ENCODE data around the gene ATAD2B.
"Not testable (repeated sequence)": the region's sequence is repeated elsewhere in the genome, so short reads cannot be mapped to it uniquely, and the experiment has no call there.

The ATAD2B gene

GRCh38 chr2:23926750-23927571 lies at the start of gene ATAD2B:
TSS of gene ATAD2B (minus strand) at chr2:23927123. CDS start at chr2:23926770, 353 bp downstream.
- peak; percentile 94 for DNase-seq

GRCh38 chr2:23967846-23968245 lies 40.9 kb upstream of the ATAD2B start:
- DNase-seq, result no peak

- no peak for DNase-seq
These were observed 27.5 kb upstream of the ATAD2B start for GRCh38 chr2:23954325-23955014.

GRCh38 chr2:23953625-23954024 lies 26.7 kb upstream of the ATAD2B start:
- DNase-seq, result no peak

- not testable (repeated sequence) for DNase-seq
These were observed 25.6 kb upstream of the ATAD2B start for GRCh38 chr2:23952558-23952957.

- DNase-seq, result no peak
These were observed 20.4 kb upstream of the ATAD2B start for GRCh38 chr2:23947350-23947749.

- no peak for DNase-seq
These were observed 18.1 kb upstream of the ATAD2B start for GRCh38 chr2:23944976-23945375.

GRCh38 chr2:23944527-23944926 lies 17.6 kb upstream of the ATAD2B start:
- DNase-seq, result no peak

GRCh38 chr2:23943666-23944065 lies 16.7 kb upstream of the ATAD2B start:
- no peak for DNase-seq

DNA sequence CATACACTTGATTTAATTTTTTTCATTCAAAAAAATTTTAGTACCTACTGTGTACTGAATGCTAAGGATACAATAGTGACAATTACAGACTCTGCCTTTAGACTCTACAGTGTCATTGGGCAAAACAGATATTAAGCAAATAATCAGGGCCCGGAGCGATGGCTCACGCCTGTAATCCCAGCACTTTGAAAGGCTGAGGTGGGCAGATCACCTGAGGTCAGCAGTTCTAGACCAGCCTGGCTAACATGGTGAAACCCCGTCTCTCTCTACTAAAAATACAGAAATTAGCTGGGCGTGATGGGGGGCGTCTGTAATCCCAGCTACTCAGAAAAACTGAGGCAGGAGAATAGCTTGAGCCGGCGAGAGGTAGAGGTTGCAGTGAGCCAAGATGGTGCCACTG lies 14.7 kb upstream of the ATAD2B start:
- DNase-seq, result no peak

DNA sequence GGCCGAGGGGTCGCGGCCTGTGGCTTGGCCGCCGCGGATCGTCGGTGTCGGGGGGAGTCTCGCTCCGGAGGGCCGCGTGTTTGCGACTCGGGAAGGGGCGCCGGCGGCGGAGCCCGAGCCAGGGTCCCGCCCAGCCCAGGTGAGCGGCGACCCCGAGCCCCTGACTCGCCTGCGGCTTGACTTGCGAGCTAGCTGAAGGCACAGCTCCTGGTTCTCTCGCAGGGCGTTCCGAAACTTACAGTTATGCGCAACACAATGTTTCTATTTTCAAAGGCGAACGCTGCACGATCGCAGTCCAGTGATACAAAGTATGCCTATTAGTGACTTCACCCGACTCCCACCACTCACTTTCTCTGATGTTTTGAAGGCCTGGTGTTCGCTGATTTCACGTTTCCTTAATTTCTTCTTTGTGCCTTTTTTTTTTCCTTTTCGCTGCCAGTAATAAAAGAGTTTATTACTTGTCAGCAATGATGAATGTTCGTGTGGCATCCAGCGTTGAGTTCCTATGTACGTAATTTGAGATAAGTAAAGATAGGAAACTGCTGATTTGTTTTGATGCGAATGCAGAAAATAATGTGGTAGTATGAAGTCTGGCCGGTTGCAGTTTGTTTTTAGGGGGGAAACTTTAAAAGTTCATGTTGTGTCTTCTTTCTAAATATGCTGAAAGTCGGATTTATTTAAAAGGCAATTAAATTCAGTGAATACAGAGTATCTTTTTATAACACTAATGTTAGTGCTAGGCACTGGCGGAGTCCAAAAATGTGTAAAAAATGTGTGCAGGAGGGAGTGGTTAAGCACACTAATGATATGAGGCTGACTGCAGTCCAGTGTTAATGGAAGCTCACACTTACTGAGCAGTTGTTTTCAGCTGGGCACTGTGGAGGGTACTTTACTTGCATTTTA lies 14.0 kb upstream of the ATAD2B start:
- peak; percentile 50 for DNase-seq

GRCh38 chr2:23939987-23940717 lies 13.2 kb upstream of the ATAD2B start, which contains the start of gene UBXN2A:
TSS of gene UBXN2A (plus strand) at chr2:23940463. CDS start at chr2:23958315, 17,852 bp downstream.
- DNase-seq, result peak; percentile 81

- no peak for DNase-seq
These were observed 7.3 kb upstream of the ATAD2B start for GRCh38 chr2:23934259-23934658.

- DNase-seq, result peak; percentile 31
These were observed 603 bp downstream of the ATAD2B start for GRCh38 chr2:23926290-23926749.

DNA sequence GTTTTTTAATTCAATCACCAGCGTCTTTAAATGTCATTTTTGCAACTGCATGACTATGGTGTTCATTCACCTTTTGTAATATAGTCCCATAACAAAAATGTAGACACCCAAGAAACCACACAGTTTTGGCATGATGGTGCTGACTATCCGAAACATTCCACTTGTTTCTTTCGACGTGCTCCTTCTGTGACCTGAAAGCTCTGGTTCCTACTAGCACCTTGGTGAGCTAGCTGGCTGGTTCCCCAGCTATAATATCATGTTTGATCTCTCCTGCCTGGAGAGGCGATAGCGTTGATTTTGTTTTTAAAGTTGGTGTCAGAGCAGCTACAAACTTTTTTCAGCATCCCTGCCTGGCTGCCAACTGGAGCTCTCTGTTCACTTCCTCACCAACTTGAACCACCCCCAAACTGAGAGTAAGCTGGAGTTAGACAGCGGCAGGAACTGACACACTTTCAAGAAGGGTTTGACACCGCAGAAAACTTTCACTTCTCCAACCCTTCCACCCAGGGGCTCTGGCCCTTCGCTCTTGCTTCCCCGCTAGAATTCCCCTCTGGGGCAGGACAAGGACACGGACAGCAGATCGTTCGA lies 1.1 kb downstream of the ATAD2B start:
- DNase-seq, result peak; percentile 78

- DNase-seq, result peak; percentile 19
These were observed 2.1 kb downstream of the ATAD2B start for GRCh38 chr2:23924589-23925359.

- DNase-seq, result no peak
These were observed 8.0 kb downstream of the ATAD2B start for GRCh38 chr2:23918837-23919489.

DNA sequence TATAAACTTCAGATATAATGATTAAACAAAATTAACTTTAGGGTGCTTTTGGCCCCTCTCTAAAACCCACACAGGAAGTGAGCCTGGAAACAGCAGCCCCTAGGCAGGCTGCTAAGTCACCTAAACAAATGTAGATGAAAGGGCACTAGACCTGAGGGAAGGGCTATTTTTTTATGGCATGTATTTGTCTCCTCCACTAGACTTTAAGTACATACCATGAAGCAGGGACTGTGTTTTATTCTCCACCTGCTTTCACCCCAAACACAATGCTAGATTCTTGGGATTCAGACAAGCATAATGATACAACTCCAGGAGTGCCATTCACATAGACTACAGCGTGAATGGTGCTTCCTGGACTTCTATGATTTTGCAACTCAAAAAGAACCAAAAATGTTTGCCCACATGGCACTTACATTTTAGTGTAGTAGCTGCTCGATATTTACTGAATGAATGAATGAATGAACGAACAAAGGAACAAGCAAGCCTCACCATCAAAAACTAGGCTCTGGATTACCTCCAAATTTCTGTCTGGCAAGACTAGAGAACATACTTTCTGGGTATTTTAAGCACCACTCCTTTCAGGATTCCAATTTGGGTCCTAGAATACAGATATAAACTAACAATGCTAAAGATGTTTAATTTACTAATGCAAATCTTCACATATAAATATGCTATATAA lies 10.1 kb downstream of the ATAD2B start:
- peak; percentile 10 for DNase-seq

- DNase-seq, result no peak
These were observed 11.6 kb downstream of the ATAD2B start for GRCh38 chr2:23915327-23915726.

DNA sequence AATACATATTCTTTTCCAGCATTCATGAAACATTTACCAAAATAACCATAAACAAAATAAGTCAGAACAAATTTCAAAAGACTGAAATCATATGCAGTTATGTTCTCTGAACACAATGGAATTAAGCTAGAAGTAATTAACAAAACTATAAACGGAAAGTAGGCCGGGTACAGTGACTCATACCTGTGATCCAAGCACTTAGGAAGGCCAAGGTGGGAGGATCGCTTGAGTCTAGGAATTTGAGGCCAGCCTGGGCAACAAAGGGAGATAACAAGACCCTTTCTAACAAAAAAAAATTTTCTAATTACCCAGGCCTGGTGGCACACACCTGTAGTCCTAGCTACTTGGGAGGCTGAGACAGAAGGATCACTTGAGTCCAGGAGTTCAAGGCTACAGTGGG lies 14.9 kb downstream of the ATAD2B start:
- DNase-seq, result no peak
